Panc1 (cell line): ENCODE measurements around the gene STXBP4. TPM values are rescaled to one million over a fixed set of nuclear protein-coding genes. Genes with fewer than 3 reads are reported as not detected.

ENCODE experiments used
- ATAC-seq: fragments of 200-7000 bp; cut with Tn5 transposase; 2 replicates; pipeline ENCODE4 v1.9.1; 2020; ENCODE audit warnings: mild to moderate bottlenecking, moderate library complexity
- BruUV-seq: library from RNA; stranded (reverse); fragments of 400-500 nt; replicated peaks from 2 replicates; lab custom pipeline; 2021; lab: Mats Ljungman, UMichigan
- CTCF ChIA-PET: fragments of 300-600 bp; sonication (Branson Sonifier 250); formaldehyde crosslinking; loops from one replicate; lab custom pipeline; 2022; ENCODE audit warnings: antibody characterized with exemption; lab: Charles Lee
- POLR2A ChIA-PET: fragments of 300-600 bp; sonication (Branson Sonifier 250); formaldehyde crosslinking; loops from one replicate; lab custom pipeline; 2022; ENCODE audit warnings: antibody characterized with exemption; lab: Charles Lee
- DNase-seq: peaks from one replicate; pipeline ENCODE4 v3.0.0-alpha.2; 2010; ENCODE audit warnings: low read depth, low spot score
- H3K27ac ChIP-seq: 2 replicates; pipeline ENCODE4 v1.5.1; 2011; ENCODE audit warnings: mild to moderate bottlenecking, low read length, inconsistent platforms
- H3K27me3 ChIP-seq: fragments of 200-500 bp; sonication (Bioruptor generic); 2 replicates; pipeline ENCODE4 v1.6.0; 2014; ENCODE audit warnings: low read length, inconsistent platforms; ENCODE audit not compliant: control insufficient read depth, insufficient read depth
- H3K36me3 ChIP-seq: fragments of 200-500 bp; sonication (Bioruptor generic); 2 replicates; pipeline ENCODE4 v1.5.1; 2014; ENCODE audit warnings: inconsistent platforms, mild to moderate bottlenecking, low read length, moderate library complexity; ENCODE audit not compliant: control insufficient read depth, insufficient read depth
- H3K4me1 ChIP-seq: 2 replicates; pipeline ENCODE4 v1.5.1; 2011; ENCODE audit warnings: inconsistent platforms, mild to moderate bottlenecking, low read length, moderate library complexity; ENCODE audit not compliant: control insufficient read depth, insufficient read depth
- H3K4me3 ChIP-seq, 2 experiments: 2 replicates each; pipeline ENCODE4 v1.5.1; 2011 to 2012; ENCODE audit warnings: low read depth in 2 of 2, low read length in 2 of 2, mild to moderate bottlenecking in 2 of 2, inconsistent platforms in 1 of 2, moderate library complexity in 1 of 2
- H3K9me3 ChIP-seq: fragments of 200-500 bp; sonication (Bioruptor generic); 2 replicates; pipeline ENCODE4 v1.5.1; 2014; ENCODE audit warnings: low read depth, mild to moderate bottlenecking, inconsistent platforms, low read length, moderate library complexity; ENCODE audit not compliant: control insufficient read depth, insufficient read depth
- CTCF ChIP-seq: fragments of 450-650 bp; IDR thresholded peaks from 2 replicates; pipeline ENCODE4 v1.5.1; 2017; ENCODE audit warnings: mild to moderate bottlenecking
- POLR2AphosphoS5 ChIP-seq: IDR thresholded peaks from 2 replicates; pipeline ENCODE4 v1.6.1; 2012; ENCODE audit warnings: mild to moderate bottlenecking, low read depth, low read length, moderate library complexity
- REST ChIP-seq, 2 experiments: IDR thresholded peaks; 2 replicates each; pipeline ENCODE4 v1.6.1; 2011 to 2012; ENCODE audit warnings: low read depth in 2 of 2, control low read depth in 1 of 2, low read length in 1 of 2, mild to moderate bottlenecking in 1 of 2, moderate library complexity in 1 of 2; ENCODE audit not compliant: insufficient read depth in 1 of 2
- SIN3A ChIP-seq: IDR thresholded peaks from 2 replicates; pipeline ENCODE4 v1.6.1; 2012; ENCODE audit warnings: low read depth, mild to moderate bottlenecking, low read length, moderate library complexity, borderline replicate concordance; ENCODE audit not compliant: insufficient read depth
- TCF7L2 ChIP-seq: IDR thresholded peaks from 2 replicates; pipeline ENCODE4 v1.6.1; 2011; ENCODE audit warnings: mild to moderate bottlenecking, low read depth, low read length, inconsistent platforms
- in situ Hi-C: cut with HindIII; loops from 2 replicates; pipeline ENCODE4 v1.10.0; 2016; ENCODE audit warnings: low sequenced_read_pairs, low pct_unique_long_range_greater_than_20kb
- intact Hi-C: fragments of 100-400 bp; cut with micrococcal nuclease; formaldehyde crosslinking; loops from one replicate; pipeline ENCODE4 v1.10.0; 2022; ENCODE audit not compliant: unreplicated experiment
- total RNA-seq: library from RNA; stranded (reverse); gene quantifications from one replicate; pipeline ENCODE4 v1.2.1, GENCODE V29; 2021; ENCODE audit not compliant: unreplicated experiment

Gene STXBP4
- total RNA-seq, 1 experiment from 2014 or later, result 12.8 TPM

- no peak for TF ChIP-seq POLR2AphosphoS5
- TF ChIP-seq CTCF, result no peak
- no peak for TF ChIP-seq SIN3A
- TF ChIP-seq TCF7L2, result no peak
- TF ChIP-seq REST (IDR thresholded peaks at IDR 0.05; ENCODE audit: insufficient read depth in 1 of 2, low read depth in 2 of 2, low read length in 1 of 2), result no peak
- DNase-seq (no peak), ATAC-seq (no peak)
- H3K27ac ChIP-seq, result no peak overlapping the region
- H3K27me3 ChIP-seq, result no peaks in the 10 kb centered on the region
- no peaks in the 10 kb centered on the region for H3K36me3 ChIP-seq
- no peak overlapping the region for H3K4me3 ChIP-seq
- intact Hi-C loops, result no loop called here
- H3K4me1 ChIP-seq, result no peaks in the 10 kb centered on the region
- BruUV-seq, result no TSS peak
- CTCF ChIA-PET, result no interaction called here
- in situ Hi-C loops, result no loop called here
- H3K9me3 ChIP-seq, result no peaks in the 10 kb centered on the region
- POLR2A ChIA-PET, result no interaction called here
These were observed 176.0 kb downstream of the STXBP4 start for GRCh38 chr17:55144518-55144917.

- ChIA-PET CTCF (no interaction called here), POLR2A (no interaction called here)
- H3K4me3 ChIP-seq, result no peak overlapping the region
- no peak for DNase-seq
- no peaks in the 10 kb centered on the region for H3K4me1 ChIP-seq
- no peaks in the 10 kb centered on the region for H3K9me3 ChIP-seq
- in situ Hi-C loops (no loop called here), intact Hi-C loops (no loop called here)
- BruUV-seq, result no TSS peak
- H3K27me3 ChIP-seq, result no peaks in the 10 kb centered on the region
- no peak for ATAC-seq
- TF ChIP-seq CTCF (no peak), POLR2AphosphoS5 (no peak), SIN3A (no peak), TCF7L2 (no peak), REST (IDR thresholded peaks at IDR 0.05; ENCODE audit: insufficient read depth in 1 of 2, low read depth in 2 of 2, low read length in 1 of 2) (no peak)
- H3K27ac ChIP-seq, result no peak overlapping the region
- no peaks in the 10 kb centered on the region for H3K36me3 ChIP-seq
These were observed 180.9 kb downstream of the STXBP4 start for GRCh38 chr17:55149485-55149884.
